Left forelimb (tissue), 1 donor: ENCODE measurements around the gene KCNQ1.

Experiments used
- DNase-seq: peaks from one replicate; pipeline ENCODE4 v3.0.0-alpha.2; 2018; ENCODE audit warnings: low spot score

KCNQ1 gene

DNA sequence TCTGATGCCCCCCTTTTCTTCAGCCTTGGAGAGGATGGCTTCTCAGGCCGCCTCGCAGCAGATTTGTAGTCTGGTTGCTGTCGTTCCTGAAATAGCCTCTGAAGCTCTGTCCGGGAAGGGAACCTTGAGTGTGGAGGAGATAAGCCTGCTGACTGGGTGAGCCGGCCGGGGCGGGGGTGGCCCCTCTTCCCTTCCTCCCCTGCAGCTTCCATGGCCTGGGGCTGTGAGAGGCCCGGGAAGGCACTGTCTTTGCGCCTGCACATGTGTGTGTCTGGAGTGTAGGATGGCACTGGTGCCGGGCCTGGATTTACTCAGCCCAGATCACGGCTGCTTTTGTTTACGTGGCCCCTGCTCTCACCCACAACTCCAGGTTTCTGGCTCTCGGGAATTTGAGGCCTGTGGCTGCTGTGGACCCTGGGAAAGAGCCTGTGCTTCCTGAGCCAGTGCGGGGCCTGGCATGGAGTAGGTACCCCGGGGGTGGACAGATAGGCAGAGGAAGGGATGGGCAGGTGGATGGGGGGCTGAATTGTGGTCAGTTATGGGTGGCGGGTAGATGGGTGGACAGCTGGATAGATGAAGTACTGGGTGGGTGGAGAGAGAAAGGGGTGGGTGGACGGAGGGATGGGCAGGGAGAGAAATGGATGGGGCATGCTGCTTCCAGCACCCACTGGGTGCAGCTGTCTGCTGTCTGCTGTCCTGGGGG, 16.6 kb downstream of the KCNQ1 start:
- DNase-seq: no peak

DNA sequence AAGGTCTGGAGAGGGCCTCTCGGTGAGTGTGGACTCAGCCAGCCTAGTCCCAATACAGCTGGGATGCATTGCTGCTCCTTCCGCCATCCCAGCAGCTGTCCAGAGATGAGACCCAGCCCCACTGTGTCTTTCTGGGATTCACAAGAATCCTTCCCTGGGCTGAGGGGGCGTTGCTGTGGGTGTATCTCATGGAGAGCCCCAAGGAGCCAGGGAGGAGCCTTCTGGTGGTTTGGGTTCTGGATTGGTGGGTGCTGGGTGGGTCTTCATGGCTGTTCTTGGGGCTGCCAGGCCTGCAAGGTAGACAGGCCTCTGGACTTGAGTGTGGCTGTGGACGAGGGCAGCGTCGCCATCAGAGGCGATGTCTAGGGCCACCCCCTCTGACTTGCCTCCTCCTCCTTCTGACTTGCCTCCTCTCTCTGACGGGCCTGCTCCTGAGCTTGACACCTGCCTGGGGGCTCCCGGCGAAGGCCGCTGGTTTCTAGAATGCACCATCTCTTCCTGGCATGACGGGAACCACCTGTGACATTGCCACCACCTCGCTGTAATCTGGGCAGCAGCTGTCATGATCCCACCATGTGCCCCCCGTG, 17.2 kb downstream of the KCNQ1 start:
- DNase-seq: no peak

DNA sequence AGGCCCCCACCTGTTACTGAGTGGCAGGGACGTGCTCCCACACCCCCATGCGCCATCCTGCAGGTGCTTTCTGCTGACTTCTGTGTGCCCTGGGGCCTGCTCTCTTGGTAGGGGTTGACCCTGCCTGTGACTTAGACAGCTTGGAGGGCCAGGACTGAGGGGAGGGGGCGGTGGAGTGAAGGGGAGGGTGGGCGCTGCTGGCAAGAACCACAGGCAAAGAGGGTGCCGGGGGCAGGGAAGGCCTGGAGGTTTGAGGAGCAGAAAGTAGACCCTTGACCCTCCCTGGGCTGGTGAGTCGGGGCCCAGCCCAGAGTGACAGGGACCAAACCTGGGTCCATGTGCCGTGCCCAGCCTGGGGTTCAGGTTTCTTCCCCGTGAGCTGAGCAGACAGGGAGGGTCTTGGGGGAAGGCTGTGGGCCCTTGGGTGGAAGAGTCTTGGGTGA, 17.8 kb downstream of the KCNQ1 start:
- DNase-seq: no peak

DNA sequence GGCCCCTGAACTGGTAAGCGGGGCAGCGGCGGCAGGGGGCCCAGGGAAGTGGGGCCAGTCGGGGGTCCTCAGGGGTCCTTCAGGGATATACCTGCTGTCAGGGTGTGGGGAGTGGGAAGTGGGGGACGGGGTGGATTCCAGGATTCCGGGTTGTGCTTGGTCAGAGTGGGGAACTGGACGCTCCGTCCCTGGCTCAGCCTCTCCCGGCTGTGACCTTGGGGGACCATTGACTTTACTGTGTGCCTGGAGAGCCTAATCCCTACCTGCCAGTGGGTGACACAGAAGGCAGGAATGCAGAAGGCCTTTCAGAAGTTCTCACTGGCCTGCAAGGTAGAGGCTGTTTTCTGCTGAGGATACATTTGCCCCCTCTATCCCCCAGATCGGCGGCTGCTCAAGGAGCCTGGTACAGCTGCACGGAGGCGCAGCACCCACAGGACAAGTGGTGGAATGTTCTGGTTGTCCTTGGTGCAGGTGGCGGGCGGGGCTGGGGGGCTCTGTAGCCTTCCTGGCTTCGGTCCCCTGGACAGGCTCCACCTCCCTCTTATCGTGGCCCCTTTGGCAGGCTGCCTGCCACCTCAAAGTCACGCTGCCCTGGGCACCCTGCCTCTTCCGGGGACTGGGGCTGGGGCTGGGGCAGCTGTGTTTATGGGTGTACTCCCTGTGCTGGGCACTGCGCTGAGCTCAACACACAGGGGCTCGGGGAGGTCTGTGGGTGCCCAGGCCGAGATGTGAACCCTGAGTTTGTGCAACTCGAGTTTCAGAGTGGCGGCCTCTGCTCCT, 18.4 kb downstream of the KCNQ1 start:
- no peak for DNase-seq

DNA sequence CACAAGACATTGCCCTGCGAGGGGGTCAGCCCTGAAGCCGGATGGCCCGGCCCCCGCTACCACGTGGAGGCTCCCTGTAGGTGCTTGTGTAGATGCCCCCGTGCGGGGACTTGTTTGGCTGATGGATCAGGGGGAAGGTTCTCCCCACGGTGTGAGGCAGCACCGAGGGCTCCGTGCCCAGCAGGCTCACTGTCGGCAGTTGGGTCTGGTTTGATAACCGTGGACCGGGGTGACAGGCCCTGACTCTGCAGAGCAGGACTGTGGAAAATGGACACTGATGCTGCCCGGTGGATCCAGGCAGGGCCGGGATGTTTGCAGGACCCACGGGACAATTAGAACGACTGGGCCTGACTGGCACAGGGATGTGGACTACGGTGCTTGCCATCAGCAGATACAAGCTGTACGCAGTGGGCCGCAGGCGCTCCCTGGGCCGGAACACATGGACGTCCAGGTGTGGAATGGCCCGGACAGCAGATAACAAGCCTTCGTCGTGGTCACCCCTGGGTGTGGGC, 19.0 kb downstream of the KCNQ1 start:
- DNase-seq: peak; percentile 62

DNA sequence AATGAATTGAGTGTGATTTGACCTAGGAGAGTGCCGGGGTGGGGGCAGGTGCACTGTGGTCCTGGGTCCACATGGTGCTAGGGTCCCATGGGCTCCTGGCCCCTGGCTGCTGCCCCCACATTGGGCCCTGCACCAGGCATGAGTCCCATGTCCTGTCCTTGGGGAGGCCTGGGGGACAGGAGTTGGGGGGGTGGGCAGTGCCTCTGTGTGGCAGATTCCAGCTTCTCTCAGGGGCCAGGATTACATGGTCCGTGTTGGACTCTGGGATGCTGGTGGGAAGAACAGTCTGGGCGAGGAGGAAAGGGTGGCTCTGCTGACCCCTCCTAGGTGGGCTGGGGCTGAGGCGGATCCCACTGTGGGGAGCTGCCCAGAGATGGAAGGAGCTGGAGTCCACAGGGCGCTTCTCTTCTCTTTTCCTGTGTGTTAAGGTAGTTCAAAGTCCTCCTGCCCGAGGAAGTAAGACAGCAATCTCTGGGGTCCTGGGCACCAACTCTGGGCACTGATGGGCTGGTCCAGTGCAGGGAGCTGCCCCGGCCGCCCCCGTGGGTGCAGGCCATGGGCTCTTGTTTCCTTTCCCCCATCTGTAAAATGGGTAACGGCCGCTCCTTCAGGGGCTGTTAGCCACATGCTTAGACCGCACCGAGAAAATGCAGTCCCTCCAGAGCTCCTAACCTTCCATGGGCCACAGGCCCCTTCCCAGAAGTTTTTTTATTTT, 19.8 kb downstream of the KCNQ1 start:
- no peak for DNase-seq

DNA sequence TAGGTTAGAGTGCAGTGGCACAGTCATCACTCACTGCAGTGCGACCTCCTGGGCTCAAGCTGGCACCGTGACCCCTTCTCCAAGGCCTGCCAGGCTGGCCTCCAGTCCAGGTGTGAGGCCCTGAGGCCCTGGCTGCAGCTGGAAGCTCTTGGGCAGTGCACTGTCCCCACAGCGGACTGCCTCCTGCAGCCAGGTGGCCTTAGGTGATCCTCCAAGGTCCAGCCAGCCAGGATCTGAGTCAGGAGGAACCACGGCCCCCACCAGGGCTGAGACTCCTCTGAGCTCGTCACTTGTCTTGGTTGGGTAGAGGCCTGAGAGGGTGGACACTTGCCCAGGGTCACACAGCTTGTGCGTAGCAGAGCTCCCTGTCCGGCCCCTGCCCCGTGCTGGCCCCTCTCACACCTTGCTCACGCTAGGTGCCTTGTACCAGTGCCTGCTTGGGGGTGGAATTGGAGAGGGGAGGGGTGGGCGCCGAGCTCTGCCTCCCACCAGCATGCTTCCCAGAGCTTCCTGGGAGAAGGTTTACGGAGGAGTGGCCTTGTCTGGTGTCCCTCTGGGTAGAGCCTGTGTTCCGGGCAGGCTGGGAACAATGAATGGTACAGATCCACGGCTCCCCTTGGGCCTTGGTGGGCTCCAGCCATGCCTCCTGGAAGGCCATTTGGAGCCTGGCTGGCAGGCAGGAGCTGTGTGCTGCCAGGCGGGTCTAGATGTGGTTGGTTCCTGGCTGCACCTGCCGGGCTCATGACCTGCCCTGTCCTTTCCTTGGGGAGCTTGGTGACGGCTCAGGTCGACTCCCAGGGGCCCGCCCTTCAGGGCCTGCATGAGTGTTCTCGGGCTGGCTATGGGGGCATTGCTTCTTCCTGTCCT, 20.6 kb downstream of the KCNQ1 start:
- DNase-seq: peak; percentile 58

DNA sequence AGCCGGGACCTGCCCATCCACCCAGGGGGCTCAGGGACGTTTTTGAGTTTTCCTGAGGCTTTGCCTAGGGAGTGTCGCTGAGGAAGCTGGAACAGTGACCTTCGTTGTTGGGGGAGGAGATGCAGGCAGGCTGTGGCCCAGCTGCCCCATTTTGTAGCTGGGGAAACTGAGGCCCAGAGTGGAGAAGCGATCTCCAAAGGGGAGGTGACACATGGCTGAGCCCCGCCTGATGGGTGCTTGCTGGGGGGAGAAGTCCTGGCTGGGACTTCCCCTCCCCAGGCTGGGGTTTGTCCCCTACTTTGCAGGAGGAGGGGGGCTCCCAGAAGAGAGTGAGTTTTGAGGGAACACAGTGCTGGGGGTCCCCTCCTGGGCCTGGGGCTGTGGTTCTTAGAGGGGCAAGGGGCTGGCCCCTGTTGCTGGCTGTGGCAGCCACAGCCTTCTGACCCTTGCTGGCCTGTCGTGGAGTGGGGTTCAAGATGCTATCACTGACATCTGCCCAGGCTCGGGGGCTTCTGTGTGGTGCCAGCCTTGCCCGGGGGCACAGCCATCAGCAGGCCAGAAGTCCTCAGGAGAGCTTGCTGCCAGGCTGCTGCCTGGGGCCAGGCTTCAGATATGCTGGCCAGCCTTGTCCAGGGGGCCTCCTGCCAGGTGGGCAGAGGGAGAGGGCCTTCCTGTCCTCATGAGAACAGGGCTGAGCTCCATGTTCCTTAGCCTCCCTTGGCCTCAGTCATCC, 21.4 kb downstream of the KCNQ1 start:
- DNase-seq: no peak

DNA sequence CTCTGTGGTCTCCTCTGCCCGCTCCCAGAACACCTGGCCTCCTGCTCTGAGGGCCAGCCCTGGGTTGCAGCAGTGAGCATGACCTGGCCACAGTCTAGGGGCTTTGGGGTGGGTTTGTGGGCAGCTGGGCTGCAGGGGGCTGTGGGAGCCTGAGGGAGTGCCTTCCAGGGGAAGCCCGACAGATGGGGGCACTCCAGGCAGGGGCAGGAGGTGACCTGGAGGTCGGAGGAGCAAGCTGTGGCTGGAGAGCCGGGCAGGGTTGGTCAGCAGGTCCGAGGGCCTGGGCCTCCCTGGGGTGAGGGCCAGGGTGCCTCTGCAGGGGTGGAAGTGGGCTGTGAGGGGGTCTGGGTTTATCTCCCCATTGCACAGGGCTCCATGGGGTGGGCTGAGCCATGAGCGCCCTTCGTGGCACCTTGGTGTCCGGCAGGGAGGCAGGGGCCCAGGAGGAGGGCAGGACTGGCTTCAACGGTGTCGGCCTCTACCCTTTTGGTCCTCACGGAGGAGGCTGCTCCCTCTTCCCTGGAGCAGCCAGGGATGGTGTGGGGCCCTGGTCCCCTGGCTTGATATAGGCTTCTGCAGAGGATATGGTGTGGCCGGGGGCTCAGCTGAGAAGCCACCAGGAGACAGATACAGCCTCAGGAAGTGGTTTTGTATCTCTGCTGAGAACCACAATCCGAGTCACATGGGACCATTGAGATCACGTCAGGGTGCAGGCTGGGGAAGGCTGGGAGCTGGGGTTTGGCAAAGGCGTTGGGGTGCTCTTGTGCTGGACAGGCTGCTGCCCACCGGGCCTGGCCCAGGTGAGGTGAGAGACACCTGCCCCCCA, 22.3 kb downstream of the KCNQ1 start:
- DNase-seq: no peak

DNA sequence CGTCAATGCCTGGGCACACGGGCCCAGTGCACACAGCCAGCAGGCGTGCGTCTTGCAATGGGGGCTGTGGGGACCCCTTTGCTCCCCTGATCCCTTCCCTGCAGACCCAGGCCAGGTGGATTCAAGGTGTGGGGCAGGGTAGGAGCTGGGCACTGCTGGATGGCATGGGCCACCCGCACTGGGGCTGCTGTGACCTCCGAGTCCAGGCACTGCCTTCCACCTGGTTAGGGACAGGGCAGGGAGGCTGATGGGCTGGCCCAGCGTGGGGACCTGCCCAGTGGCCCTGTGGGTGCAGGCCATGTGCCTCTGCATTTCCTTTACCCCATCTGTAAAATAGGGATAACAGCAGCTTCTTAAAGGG, 22.9 kb downstream of the KCNQ1 start:
- DNase-seq: no peak

DNA sequence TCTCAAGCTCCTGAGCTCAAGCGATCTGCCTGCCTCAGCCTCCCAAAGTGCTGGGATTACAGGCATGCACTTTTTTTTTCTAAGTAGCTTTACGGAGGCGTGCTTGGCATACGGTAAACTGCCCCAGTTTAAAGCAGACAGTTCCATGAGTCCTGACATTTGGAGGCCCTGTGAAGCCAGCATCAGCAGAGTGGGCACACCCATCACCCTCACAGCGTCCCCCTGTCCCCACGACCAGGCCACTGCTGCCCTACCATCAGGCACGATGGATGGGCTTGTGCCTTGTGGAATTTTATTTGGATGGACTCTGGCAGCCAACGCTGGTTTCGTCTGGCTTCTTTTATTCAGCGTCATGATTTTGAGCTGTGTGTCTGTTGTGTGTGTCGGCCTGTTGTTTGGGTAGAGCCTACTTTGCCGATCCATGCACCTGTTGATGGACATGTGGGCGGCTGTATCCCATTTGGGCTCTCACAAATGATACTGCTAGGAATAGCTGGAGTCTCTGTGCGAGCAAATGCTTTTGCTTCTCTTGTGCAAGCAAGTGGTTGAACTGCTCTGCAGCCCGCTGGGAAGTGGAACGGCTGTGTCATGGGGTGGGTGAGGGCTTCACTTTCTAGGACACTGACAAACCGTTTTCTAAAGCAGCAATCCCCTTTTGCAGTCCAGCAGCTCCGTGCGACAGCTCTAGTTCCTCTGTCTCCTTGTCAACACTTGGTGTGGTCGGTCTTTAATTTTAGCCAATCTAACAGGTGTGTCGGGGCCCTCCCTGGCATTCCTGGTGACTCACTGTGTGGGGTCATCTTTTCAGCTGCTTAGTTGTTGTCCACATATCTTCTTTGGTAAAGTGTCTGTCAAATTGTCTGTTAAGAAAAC, 23.8 kb downstream of the KCNQ1 start:
- DNase-seq: no peak

DNA sequence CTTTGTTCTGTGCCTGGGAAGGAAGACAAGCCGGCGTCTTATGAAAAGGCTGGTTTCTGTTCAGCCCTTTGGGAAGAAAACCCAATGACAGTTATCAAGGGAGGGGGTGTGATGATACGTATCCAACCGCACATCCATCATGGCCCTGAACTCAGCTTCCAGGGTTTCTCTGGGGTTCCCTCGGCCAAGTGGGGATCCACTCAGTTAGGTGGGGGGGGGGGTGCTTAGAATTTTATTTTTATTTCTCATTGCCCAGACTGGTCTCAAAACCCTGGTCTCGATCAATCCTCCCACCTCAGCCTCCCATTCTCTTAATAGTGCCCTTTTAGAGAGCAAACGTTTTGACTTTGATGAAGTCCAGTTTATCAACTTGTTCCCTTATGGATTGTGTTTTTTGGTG, 25.7 kb downstream of the KCNQ1 start:
- DNase-seq: no peak

DNA sequence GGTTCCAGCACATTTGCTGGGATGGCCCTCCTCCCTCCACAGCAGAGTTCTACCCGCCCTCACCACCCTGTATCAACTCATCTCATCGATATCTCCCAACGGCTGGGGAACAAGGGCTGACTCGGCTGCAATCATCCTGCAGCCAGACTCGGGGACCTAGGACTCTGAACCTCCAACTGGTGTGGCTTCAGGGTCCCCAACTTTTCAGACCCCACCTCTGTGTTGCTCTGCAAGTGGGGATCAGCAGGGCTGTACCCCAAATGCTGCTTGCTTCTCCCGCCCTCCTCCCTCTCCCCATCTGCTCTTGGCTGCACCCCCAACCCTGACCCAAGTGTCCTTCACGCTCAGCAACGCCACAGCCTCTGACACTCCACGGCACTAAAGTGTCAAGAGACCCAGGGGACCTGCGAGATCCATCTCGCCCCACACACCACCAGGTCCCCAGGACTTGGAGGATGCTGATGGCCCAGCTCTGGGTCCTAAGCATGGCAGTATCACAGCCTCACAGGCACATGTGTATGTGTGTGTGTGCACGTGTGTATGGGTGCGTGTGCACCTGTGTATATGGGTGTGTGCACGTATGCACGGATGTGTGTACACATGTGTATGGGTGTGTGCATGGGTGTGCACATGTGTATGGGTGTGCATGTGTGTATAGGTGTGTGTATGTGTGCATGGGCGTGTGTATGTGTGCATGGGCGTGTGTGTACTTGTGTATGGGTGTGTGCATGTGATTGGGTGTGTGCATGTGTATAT, 26.4 kb downstream of the KCNQ1 start:
- no peak for DNase-seq

DNA sequence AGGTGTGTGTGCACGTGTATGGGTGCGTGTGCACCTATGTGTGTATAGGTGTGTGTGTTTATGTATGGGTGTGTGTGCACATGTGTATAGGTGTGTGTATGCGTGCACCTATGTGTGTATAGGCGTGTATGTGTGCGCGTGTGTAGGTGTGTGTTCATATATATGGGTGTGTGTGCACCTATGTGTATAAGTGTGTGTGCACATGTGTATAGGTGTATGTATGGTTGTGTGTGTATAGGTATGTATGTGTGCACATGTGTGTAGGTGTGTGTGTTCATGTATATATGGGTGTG, 26.9 kb downstream of the KCNQ1 start:
- DNase-seq: no peak

DNA sequence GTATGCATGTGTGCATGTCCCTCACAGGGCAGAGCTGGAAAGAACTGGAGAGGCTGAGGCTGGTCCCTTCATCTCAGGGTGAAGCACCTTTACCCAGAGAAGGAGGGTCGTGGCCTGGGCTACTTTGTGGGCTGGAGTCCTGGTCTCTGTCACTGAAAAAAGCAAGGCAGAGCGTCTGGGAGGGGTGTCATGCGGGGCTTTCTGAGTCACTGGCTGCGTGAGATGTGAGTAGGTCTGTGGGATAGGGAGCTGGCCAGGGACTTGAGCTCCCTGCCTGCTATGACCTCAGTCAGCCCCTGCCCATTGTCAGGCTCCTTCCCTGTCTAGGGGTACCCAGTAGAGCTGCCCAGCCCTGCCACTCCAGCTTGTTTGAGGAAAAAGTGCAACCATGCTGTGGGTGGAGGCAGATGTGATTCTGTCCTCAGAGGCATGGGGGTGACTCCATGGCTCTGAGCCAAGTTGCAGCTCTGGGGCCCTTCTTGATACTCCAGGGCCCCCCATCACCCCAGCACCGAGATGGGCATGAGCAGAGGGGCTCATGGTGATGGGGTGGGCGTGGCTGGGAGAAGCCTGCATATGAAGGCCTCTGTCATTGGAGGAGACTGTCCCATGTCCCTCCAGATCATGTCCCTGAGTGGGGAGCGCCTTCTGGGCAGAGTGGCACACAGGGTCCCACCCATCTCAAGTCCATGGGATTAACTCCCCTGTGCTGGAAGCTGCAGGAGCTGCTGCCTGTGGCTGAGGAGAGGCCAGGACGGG, 27.8 kb downstream of the KCNQ1 start:
- no peak for DNase-seq

DNA sequence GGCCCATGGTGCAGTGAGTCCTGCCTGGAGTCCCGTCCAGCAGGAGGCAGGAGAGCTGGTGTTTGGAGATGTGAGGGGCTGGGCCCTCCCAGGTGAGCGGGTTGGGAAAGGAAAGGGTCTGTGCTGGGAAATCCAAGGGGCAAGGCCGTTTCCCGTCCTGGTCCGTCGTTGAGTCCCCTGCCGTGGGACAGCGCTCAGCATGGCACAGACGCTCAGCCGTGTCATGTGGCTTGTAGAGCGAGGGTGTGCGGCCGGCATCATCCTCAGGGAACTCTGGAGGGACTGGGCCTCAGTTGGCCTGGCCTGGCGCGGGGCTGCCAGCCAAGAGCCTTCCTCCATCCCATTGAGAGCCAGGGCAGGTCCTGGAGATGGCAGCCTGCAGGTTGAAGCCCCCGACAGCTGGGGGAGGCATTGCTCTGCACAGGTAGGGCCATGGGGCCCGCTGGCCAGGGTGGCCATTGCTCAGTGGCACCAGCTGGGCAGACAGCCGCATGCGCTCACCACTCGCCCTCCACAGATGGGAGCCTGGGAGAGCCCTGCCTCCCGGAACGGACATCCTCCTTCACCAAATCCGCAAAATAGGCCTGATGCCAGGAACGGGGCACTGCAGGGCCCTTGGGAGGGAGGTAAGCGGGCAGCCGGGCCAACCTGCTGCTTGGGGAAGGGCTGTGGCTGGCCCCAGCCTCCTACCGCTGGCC, 28.7 kb downstream of the KCNQ1 start:
- no peak for DNase-seq
